NCI-H226 (cell line): ENCODE data around the gene GJB1.
"Not testable (repeated sequence)": the region's sequence is repeated elsewhere in the genome, so short reads cannot be mapped to it uniquely, and the experiment has no call there.

Experiments
- DNase-seq: peaks from one replicate; pipeline ENCODE4 v3.0.0-alpha.2; 2015

Gene GJB1

GRCh38 chrX:71222929-71223328 is at the start of gene GJB1:
GJB1 (plus strand) TSS chrX:71223224; CDS start chrX:71223708, 484 bp downstream.
- DNase-seq, result no peak

- no peak for DNase-seq
Observed at GRCh38 chrX:71173440-71173839, 49.6 kb upstream of the GJB1 start.

GRCh38 chrX:71174795-71175194 is 48.2 kb upstream of the GJB1 start:
- no peak for DNase-seq

- no peak for DNase-seq
Observed at GRCh38 chrX:71175531-71175930, 47.5 kb upstream of the GJB1 start.

- no peak for DNase-seq
Observed at GRCh38 chrX:71177327-71177726, 45.7 kb upstream of the GJB1 start.

- DNase-seq, result peak; percentile 2
Observed at GRCh38 chrX:71178908-71179307, 44.1 kb upstream of the GJB1 start.

- not testable (repeated sequence) for DNase-seq
Observed at GRCh38 chrX:71180579-71181265, 42.3 kb upstream of the GJB1 start.

GRCh38 chrX:71181558-71181909 is 41.5 kb upstream of the GJB1 start:
- no peak for DNase-seq

GRCh38 chrX:71181910-71182799 is 40.9 kb upstream of the GJB1 start:
- DNase-seq, result peak; percentile 92

- DNase-seq, result no peak
Observed at GRCh38 chrX:71182871-71183270, 40.2 kb upstream of the GJB1 start.

- no peak for DNase-seq
Observed at GRCh38 chrX:71183341-71183740, 39.7 kb upstream of the GJB1 start.

- no peak for DNase-seq
Observed at GRCh38 chrX:71184092-71184491, 38.9 kb upstream of the GJB1 start.

- DNase-seq, result no peak
Observed at GRCh38 chrX:71184803-71185495, 38.1 kb upstream of the GJB1 start.

- no peak for DNase-seq
Observed at GRCh38 chrX:71191248-71191647, 31.8 kb upstream of the GJB1 start.

GRCh38 chrX:71195964-71196649 is 26.9 kb upstream of the GJB1 start:
- no peak for DNase-seq

- DNase-seq, result no peak
Observed at GRCh38 chrX:71198066-71198465, 25.0 kb upstream of the GJB1 start.

GRCh38 chrX:71199252-71200008 is 23.6 kb upstream of the GJB1 start:
- DNase-seq, result no peak

GRCh38 chrX:71210816-71211215 is 12.2 kb upstream of the GJB1 start:
- no peak for DNase-seq

GRCh38 chrX:71212536-71212935 is 10.5 kb upstream of the GJB1 start:
- no peak for DNase-seq

- DNase-seq, result no peak
Observed at GRCh38 chrX:71214152-71214551, 8.9 kb upstream of the GJB1 start.

GRCh38 chrX:71214604-71215337 is 8.3 kb upstream of the GJB1 start:
- no peak for DNase-seq
